HCT116 (cell line): ENCODE results near the gene ZNF521. TPM values are rescaled to one million over a fixed set of nuclear protein-coding genes. Genes with fewer than 3 reads are reported as not detected.

Experiments
- ATAC-seq: fragments of 200-7000 bp; cut with Tn5 transposase; 2 replicates; pipeline ENCODE4 v1.9.1; 2020; ENCODE audit warnings: mild to moderate bottlenecking, moderate library complexity
- BruUV-seq: library from RNA; stranded (reverse); fragments of 400-500 nt; replicated peaks from 2 replicates; lab custom pipeline; 2021; lab: Mats Ljungman, UMichigan
- CTCF ChIA-PET: fragments of 300-600 bp; sonication (Branson Sonifier 250); formaldehyde crosslinking; loops from one replicate; lab custom pipeline; 2021; ENCODE audit warnings: antibody characterized with exemption; lab: Charles Lee
- POLR2A ChIA-PET: fragments of 300-600, 350-600 bp; sonication (Branson Sonifier 250); formaldehyde crosslinking; loops from one replicate; lab custom pipeline; 2021; ENCODE audit warnings: antibody characterized with exemption; lab: Charles Lee
- RAD21 ChIA-PET, 2 experiments: fragments of 300-600 bp; sonication (Branson Sonifier 250); formaldehyde crosslinking; loops; one replicate each; lab custom pipeline; 2023; ENCODE audit warnings: low total read pairs in 2 of 2; ENCODE audit not compliant: uncharacterized antibody in 2 of 2, unreplicated experiment in 2 of 2, low non-redundant PET in 1 of 2; lab: Charles Lee
- DNase-seq: peaks from one replicate; pipeline ENCODE4 v3.0.0-alpha.2; 2010; ENCODE audit warnings: low read depth, low spot score
- H2AFZ ChIP-seq: fragments of 200-600 bp; shearing (Covaris generic), sonication (generic); 2 replicates; pipeline ENCODE4 v1.6.1; 2017; ENCODE audit warnings: low read depth, mixed run types, mixed read lengths, antibody characterized with exemption, low read length; ENCODE audit not compliant: poor library complexity, severe bottlenecking
- H3K27ac ChIP-seq: 2 replicates; pipeline ENCODE4 v1.5.1; 2012; ENCODE audit warnings: low read depth, low read length
- H3K27me3 ChIP-seq: fragments of 200-600 bp; sonication (generic); 2 replicates; pipeline ENCODE4 v1.6.1; 2016; ENCODE audit warnings: mixed run types, low read length, mixed read lengths; ENCODE audit not compliant: insufficient read depth
- H3K36me3 ChIP-seq, 2 experiments: fragments of 200-500 bp in 1 of 2; fragments of 200-600 bp in 1 of 2; sonication (Bioruptor generic) in 1 of 2; sonication (generic) in 1 of 2; 2 replicates each; pipeline versions ENCODE4 v1.5.1 to v1.6.1; 2014 to 2016; ENCODE audit warnings: low read length in 2 of 2, inconsistent platforms in 1 of 2, mixed read lengths in 1 of 2, mixed run types in 1 of 2; ENCODE audit not compliant: insufficient read depth in 2 of 2, control insufficient read depth in 1 of 2
- H3K4me1 ChIP-seq, 2 experiments: fragments of 200-600 bp in 1 of 2; sonication (generic) in 1 of 2; 2 replicates each; pipeline versions ENCODE4 v1.5.1 to v1.6.1; 2012 to 2017; ENCODE audit warnings: low read length in 2 of 2, inconsistent platforms in 1 of 2, mild to moderate bottlenecking in 1 of 2, mixed read lengths in 1 of 2, mixed run types in 1 of 2, moderate library complexity in 1 of 2; ENCODE audit not compliant: insufficient read depth in 2 of 2, control insufficient read depth in 1 of 2
- H3K4me2 ChIP-seq: fragments of 200-600 bp; sonication (generic); 2 replicates; pipeline ENCODE4 v1.6.1; 2017; ENCODE audit warnings: mixed run types, low read length, mixed read lengths
- H3K4me3 ChIP-seq, 2 experiments: fragments of 200-600 bp in 1 of 2; sonication (generic) in 1 of 2; replicated peaks in 1 of 2; 2 replicates each; pipeline ENCODE4 v1.5.1; 2011 to 2016; ENCODE audit warnings: low read length in 2 of 2, control low read depth in 1 of 2, low read depth in 1 of 2, mild to moderate bottlenecking in 1 of 2, mixed read lengths in 1 of 2, mixed run types in 1 of 2
- H3K79me2 ChIP-seq: fragments of 200-600 bp; sonication (generic); 2 replicates; pipeline ENCODE4 v1.6.1; 2017; ENCODE audit warnings: mild to moderate bottlenecking, mixed run types, low read length, moderate library complexity, mixed read lengths; ENCODE audit not compliant: insufficient read depth
- H3K9ac ChIP-seq: fragments of 200-600 bp; sonication (generic); 2 replicates; pipeline ENCODE4 v1.6.1; 2016; ENCODE audit warnings: low read length, mixed read lengths
- H3K9me2 ChIP-seq: fragments of 200-600 bp; sonication (generic), shearing (Covaris generic); 2 replicates; pipeline ENCODE4 v1.6.1; 2017; ENCODE audit warnings: mixed run types, mild to moderate bottlenecking, moderate library complexity; ENCODE audit not compliant: insufficient read depth
- H3K9me3 ChIP-seq, 2 experiments: fragments of 200-500 bp in 1 of 2; fragments of 200-600 bp in 1 of 2; sonication (Bioruptor generic) in 1 of 2; sonication (generic) in 1 of 2; 2 replicates each; pipeline ENCODE4 v1.6.1; 2014 to 2017; ENCODE audit warnings: low read length in 2 of 2, mixed read lengths in 2 of 2, inconsistent platforms in 1 of 2, low read depth in 1 of 2, mild to moderate bottlenecking in 1 of 2, mixed run types in 1 of 2, moderate library complexity in 1 of 2; ENCODE audit not compliant: control insufficient read depth in 1 of 2, insufficient read depth in 1 of 2
- H4K20me1 ChIP-seq: fragments of 200-600 bp; sonication (generic), shearing (Covaris generic); 2 replicates; pipeline ENCODE4 v1.6.1; 2017; ENCODE audit warnings: mixed run types, mild to moderate bottlenecking, moderate library complexity; ENCODE audit not compliant: insufficient read depth
- CEBPB ChIP-seq: IDR thresholded peaks from 2 replicates; pipeline ENCODE4 v1.6.1; 2012; ENCODE audit warnings: low read depth
- EGR1 ChIP-seq: IDR thresholded peaks from 2 replicates; pipeline ENCODE4 v1.6.1; 2012; ENCODE audit warnings: low read depth
- EZH2 ChIP-seq: fragments of 200-600 bp; sonication (generic); IDR thresholded peaks from 2 replicates; pipeline ENCODE4 v1.6.1; 2017; ENCODE audit warnings: antibody characterized with exemption, mixed run types
- EZH2phosphoT487 ChIP-seq: fragments of 200-600 bp; IDR thresholded peaks from 2 replicates; pipeline ENCODE4 v1.6.1; 2018; ENCODE audit warnings: antibody characterized with exemption, borderline replicate concordance
- FOSL1 ChIP-seq: IDR thresholded peaks from 2 replicates; pipeline ENCODE4 v1.6.1; 2012; ENCODE audit warnings: low read depth
- POLR2A ChIP-seq: IDR thresholded peaks from 2 replicates; pipeline ENCODE4 v1.7.0; 2011; ENCODE audit warnings: borderline replicate concordance; ENCODE audit not compliant: insufficient read depth, insufficient read length; ENCODE audit errors: extremely low read depth
- POLR2AphosphoS5 ChIP-seq: IDR thresholded peaks from 2 replicates; pipeline ENCODE4 v1.6.1; 2011; ENCODE audit warnings: mild to moderate bottlenecking, low read depth, low read length, moderate library complexity
- RAD21 ChIP-seq: IDR thresholded peaks from 2 replicates; pipeline ENCODE4 v1.6.1; 2012; ENCODE audit warnings: low read depth, mild to moderate bottlenecking
- SIN3A ChIP-seq: IDR thresholded peaks from 2 replicates; pipeline ENCODE4 v1.6.1; 2012; ENCODE audit warnings: low read depth
- SRF ChIP-seq: IDR thresholded peaks from 2 replicates; pipeline ENCODE4 v1.6.1; 2012; ENCODE audit warnings: low read depth
- TCF7L2 ChIP-seq: IDR thresholded peaks from 2 replicates; pipeline ENCODE4 v1.7.0; 2011; ENCODE audit warnings: borderline replicate concordance, inconsistent platforms; ENCODE audit not compliant: insufficient read depth, insufficient read length; ENCODE audit errors: extremely low read depth
- YY1 ChIP-seq: IDR thresholded peaks from 2 replicates; pipeline ENCODE4 v1.6.1; 2011; ENCODE audit warnings: low read length, low read depth, moderate library complexity, mild to moderate bottlenecking; ENCODE audit not compliant: insufficient replicate concordance; ENCODE audit errors: extremely low read depth
- ZFX ChIP-seq: fragments of 450-650 bp; IDR thresholded peaks from 2 replicates; pipeline ENCODE4 v1.6.1; 2017
- intact Hi-C: fragments of 100-400 bp; cut with micrococcal nuclease; formaldehyde crosslinking; loops from 2 replicates; pipeline ENCODE4 v1.10.0; 2022
- total RNA-seq: library from RNA; stranded (reverse); gene quantifications from one replicate; pipeline ENCODE4 v1.2.1, GENCODE V29; 2021; ENCODE audit not compliant: unreplicated experiment

Gene ZNF521
- total RNA-seq, 1 experiment from 2014 or later, result 0.10 TPM

DNA sequence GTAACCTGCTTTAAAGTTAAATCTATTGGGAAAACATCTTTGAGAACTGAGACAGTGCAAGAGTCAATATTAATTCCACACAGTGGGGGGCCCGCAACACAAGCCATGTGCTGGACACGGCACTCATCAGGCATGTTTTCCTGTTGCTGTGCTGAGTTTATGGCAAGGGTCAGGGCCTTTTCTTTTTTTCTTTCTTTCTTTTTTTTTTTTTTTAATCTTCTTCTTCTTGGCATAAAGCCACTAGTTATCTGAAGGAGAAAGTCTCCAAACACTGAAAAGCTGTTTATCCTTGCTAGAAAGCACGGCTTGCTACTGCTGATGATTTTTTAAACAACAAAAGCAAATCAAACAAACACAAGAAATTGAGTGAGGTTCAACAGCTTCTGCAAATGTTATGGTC lies 252.1 kb downstream of the ZNF521 start:
- CTCF ChIA-PET, result no interaction called here
- Histone ChIP-seq H3K4me2 (no peak overlapping the region), H3K9ac (no peak overlapping the region), H3K27ac (no peak overlapping the region), H3K27me3 (peaks cover 2% of the 10 kb centered on the region; the same call in 1 of the 2 replicates), H3K9me3 (no peaks in the 10 kb centered on the region), H3K79me2 (no peaks in the 10 kb centered on the region), H3K4me3 (no peak overlapping the region), H4K20me1 (no peaks in the 10 kb centered on the region), H3K36me3 (no peaks in the 10 kb centered on the region)
- RAD21 ChIA-PET, result no interaction called here
- ATAC-seq, result no peak
- TF ChIP-seq RAD21, result no peak
- no peak for TF ChIP-seq CEBPB
- no peak for TF ChIP-seq EZH2
- no peak for TF ChIP-seq POLR2AphosphoS5
- no peak for TF ChIP-seq SIN3A
- TF ChIP-seq EGR1, result no peak
- TF ChIP-seq SRF, result no peak
- no peak for TF ChIP-seq TCF7L2
- no peak for TF ChIP-seq FOSL1
- no peak for TF ChIP-seq POLR2A
- no peak for TF ChIP-seq ZFX
- TF ChIP-seq, all 23 proteins: peak for 0
- Histone ChIP-seq H3K4me1 (no peaks in the 10 kb centered on the region), H3K9me2 (no peaks in the 10 kb centered on the region), H2AFZ (no peak overlapping the region)
- DNase-seq, result no peak
- intact Hi-C loops, result no loop called here
- POLR2A ChIA-PET, result no interaction called here
- no TSS peak for BruUV-seq

DNA sequence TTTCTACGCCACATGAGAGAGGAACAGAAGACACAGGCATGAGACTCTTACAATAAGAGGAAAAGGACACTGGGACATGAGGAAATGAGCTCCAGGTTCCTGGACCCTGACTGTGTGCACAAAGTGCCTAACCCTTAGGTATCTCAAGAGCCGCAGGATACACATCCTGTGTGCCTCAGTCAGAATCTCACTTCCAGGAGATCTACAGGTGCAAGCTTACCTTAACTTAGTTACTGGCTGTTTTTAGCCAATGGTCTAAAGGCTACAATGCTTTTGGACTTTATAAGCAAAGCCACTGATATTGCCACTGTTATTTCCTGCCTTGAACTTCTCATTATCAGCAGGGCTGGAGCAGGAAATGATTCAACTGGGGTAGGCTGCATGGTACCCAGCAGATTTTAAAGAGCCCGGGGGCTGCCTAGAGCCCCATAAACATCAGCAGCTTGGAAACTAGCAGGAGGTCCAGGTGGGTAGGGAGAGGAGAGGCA lies 254.4 kb downstream of the ZNF521 start:
- no peak overlapping the region for H3K9ac ChIP-seq
- no peak overlapping the region for H3K27ac ChIP-seq
- DNase-seq (no peak), ATAC-seq (no peak)
- H3K27me3 ChIP-seq, result peaks cover 8% of the 10 kb centered on the region; the same call in 1 of the 2 replicates
- no peak overlapping the region for H3K4me3 ChIP-seq
- H4K20me1 ChIP-seq, result no peaks in the 10 kb centered on the region
- no peaks in the 10 kb centered on the region for H3K9me3 ChIP-seq
- no peaks in the 10 kb centered on the region for H3K79me2 ChIP-seq
- TF ChIP-seq YY1 (no peak), EGR1 (no peak), EZH2phosphoT487 (no peak)
- no peak overlapping the region for H2AFZ ChIP-seq
- no peaks in the 10 kb centered on the region for H3K4me1 ChIP-seq
- RAD21 ChIA-PET, result no interaction called here
- CTCF ChIA-PET, result no interaction called here
- intact Hi-C loops, result no loop called here
- POLR2A ChIA-PET, result no interaction called here
- no peaks in the 10 kb centered on the region for H3K9me2 ChIP-seq
- no peaks in the 10 kb centered on the region for H3K36me3 ChIP-seq
- no TSS peak for BruUV-seq
- H3K4me2 ChIP-seq, result no peak overlapping the region
